ENCODE measurements around the gene AARSD1. TPM values are rescaled to one million over a fixed set of nuclear protein-coding genes. Genes with fewer than 3 reads are reported as not detected.

AARSD1 gene

GRCh38 chr17:42901535-42902229, 62.6 kb downstream of the AARSD1 start:
- no peak for DNase-seq (ENCODE audit: low spot score)
- H2BK5ac ChIP-seq (ENCODE audit: low read length) = no peak overlapping the region
- no peak overlapping the region for H3K23ac ChIP-seq (ENCODE audit: low read depth, low read length, poor library complexity)
- no peak overlapping the region for H3K14ac ChIP-seq (ENCODE audit: low read length)
- no peak overlapping the region for H3K4me2 ChIP-seq (ENCODE audit: insufficient read depth, low read length, poor library complexity, severe bottlenecking)
- no peak overlapping the region for H3K4ac ChIP-seq (ENCODE audit: low read length)
- no peak overlapping the region for H3K27ac ChIP-seq (replicated peaks; ENCODE audit: low read length)
- no peak overlapping the region for H4K8ac ChIP-seq (ENCODE audit: low read depth, low read length)
- no peak overlapping the region for H3K18ac ChIP-seq (ENCODE audit: low read length)
- no peak overlapping the region for H3K9ac ChIP-seq (ENCODE audit: low read depth, low read length, poor library complexity)
- H4K91ac ChIP-seq (ENCODE audit: low read depth, low read length, poor library complexity) = no peak overlapping the region
- H2AFZ ChIP-seq (ENCODE audit: low read length) = no peak overlapping the region
- H2BK12ac ChIP-seq (ENCODE audit: low read length) = no peak overlapping the region
- no peaks in the 10 kb centered on the region for H3K9me3 ChIP-seq (replicated peaks in 1 of 2; ENCODE audit: control insufficient read depth in 2 of 2, insufficient read depth in 1 of 2, low read depth in 1 of 2, low read length in 2 of 2)
- H3K36me3 ChIP-seq (replicated peaks in 1 of 2; ENCODE audit: control insufficient read depth in 2 of 2, insufficient read depth in 2 of 2, low read length in 2 of 2) = no peaks in the 10 kb centered on the region
- H3K4me1 ChIP-seq (ENCODE audit: control insufficient read depth in 2 of 2, insufficient read depth in 1 of 2, low read depth in 1 of 2, low read length in 2 of 2) = no peaks in the 10 kb centered on the region
- H3K27me3 ChIP-seq (ENCODE audit: control insufficient read depth in 3 of 3, insufficient read depth in 3 of 3, low read depth in 1 of 3, low read length in 3 of 3) = peaks cover 0 to 32% (median 0%) of the 10 kb centered on the region in 3 experiments
- no peak overlapping the region for H2BK120ac ChIP-seq (ENCODE audit: low read depth, low read length)
- H2AK5ac ChIP-seq (ENCODE audit: low read depth, low read length) = no peak overlapping the region
- no peak overlapping the region for H2BK15ac ChIP-seq (ENCODE audit: low read length)
- H3K79me1 ChIP-seq (ENCODE audit: low read depth, low read length) = no peaks in the 10 kb centered on the region
- H3K4me3 ChIP-seq (ENCODE audit: low read length in 2 of 2) = no peak overlapping the region
- whole genome bisulfite sequencing, 2 donors (ENCODE audit: extremely low coverage in 2 of 2, insufficient read length in 2 of 2, insufficient replicate concordance in 1 of 2) = no CpG with 5 or more reads among the region's 10 CpGs

Small RNA genes within 50 kb of the gene (small RNA-seq; reads per million reads assigned to genes)
- not detected for gene AARSD1 (ENCODE audit: insufficient read depth)
- gene RF00561 (ENCODE audit: insufficient read depth) = not detected

Measured in neuronal stem cell (in vitro differentiated cells).